Activated naive CD8-positive, alpha-beta T cell treated with anti-CD3 and anti-CD28 coated beads, Interleukin-2, amount 50 U/mL, for 24 hours (primary cell): ENCODE results near the gene ADGRA1.
"Not testable (repeated sequence)": the region's sequence is repeated elsewhere in the genome, so short reads cannot be mapped to it uniquely, and the experiment has no call there.

Experiments
- ATAC-seq: fragments of 150-1000 bp; cut with Tn5 transposase; one replicate; pipeline ENCODE4 v1.10.0; 2021
- DNase-seq: peaks from one replicate; pipeline ENCODE4 v3.0.0; 2021
- H3K27ac Mint-ChIP-seq: one replicate; pipeline ENCODE4 v1.8.0; 2021; ENCODE audit warnings: mild to moderate bottlenecking, mixed read lengths
- H3K27me3 Mint-ChIP-seq: one replicate; pipeline ENCODE4 v1.8.0; 2021; ENCODE audit warnings: mixed read lengths
- H3K36me3 Mint-ChIP-seq: one replicate; pipeline ENCODE4 v1.8.0; 2021; ENCODE audit warnings: low read depth, mixed read lengths
- H3K4me1 Mint-ChIP-seq: one replicate; pipeline ENCODE4 v1.8.0; 2021; ENCODE audit warnings: mixed read lengths
- H3K4me3 Mint-ChIP-seq: one replicate; pipeline ENCODE4 v1.8.0; 2021; ENCODE audit warnings: mild to moderate bottlenecking, moderate library complexity, mixed read lengths
- H3K9me3 Mint-ChIP-seq: one replicate; pipeline ENCODE4 v1.8.0; 2021; ENCODE audit warnings: mixed read lengths

ADGRA1 gene

DNA sequence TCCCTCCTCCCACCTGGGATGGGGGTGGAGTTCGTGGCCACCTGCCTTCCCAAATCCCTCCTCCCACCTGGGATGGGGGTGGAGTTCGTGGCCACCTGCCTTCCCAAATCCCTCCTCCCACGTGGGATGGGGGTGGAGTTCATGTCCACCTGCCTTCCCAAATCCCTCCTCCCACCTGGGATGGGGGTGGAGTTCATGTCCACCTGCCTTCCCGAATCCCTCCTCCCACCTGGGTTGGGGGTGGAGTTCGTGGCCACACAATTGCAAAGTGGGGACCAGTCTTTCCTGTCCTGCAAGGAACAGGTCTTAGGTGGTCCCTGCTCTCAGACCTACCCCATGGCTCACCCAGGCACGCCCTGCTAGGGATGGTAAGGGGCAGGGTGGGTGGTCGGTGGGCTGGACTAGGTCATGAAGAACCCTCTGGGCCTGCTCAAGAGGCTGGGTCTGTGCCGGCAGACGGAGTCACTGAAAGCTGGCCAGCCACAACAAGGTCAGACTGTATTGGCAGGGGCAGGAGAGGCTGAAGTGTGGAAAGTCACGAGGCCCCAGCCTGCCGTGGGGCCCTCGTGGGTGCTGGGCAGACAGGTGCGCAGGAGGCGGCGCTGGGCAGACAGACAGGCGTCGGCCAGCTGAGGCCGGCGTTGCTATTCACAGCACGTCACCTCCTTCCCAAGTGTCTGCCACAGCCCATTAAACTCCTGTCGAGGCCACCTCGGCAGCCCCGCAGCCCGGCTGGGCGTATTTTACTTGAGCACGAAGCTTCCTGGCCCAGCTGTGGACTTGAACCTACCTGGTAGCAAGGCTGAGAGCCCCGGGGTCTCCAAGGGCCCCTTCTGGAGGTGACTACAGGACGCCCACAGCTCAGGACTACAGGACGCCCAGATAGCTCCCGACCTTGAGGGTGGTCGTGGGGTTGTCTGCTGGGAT lies 76.4 kb downstream of the ADGRA1 start:
- no peak for DNase-seq
- Mint-ChIP-seq H3K27ac (no peak overlapping the region), H3K4me3 (no peak overlapping the region), H3K9me3 (no peaks in the 10 kb centered on the region), H3K36me3 (no peaks in the 10 kb centered on the region), H3K4me1 (no peaks in the 10 kb centered on the region), H3K27me3 (peaks cover 18% of the 10 kb centered on the region)
- no peak for ATAC-seq

DNA sequence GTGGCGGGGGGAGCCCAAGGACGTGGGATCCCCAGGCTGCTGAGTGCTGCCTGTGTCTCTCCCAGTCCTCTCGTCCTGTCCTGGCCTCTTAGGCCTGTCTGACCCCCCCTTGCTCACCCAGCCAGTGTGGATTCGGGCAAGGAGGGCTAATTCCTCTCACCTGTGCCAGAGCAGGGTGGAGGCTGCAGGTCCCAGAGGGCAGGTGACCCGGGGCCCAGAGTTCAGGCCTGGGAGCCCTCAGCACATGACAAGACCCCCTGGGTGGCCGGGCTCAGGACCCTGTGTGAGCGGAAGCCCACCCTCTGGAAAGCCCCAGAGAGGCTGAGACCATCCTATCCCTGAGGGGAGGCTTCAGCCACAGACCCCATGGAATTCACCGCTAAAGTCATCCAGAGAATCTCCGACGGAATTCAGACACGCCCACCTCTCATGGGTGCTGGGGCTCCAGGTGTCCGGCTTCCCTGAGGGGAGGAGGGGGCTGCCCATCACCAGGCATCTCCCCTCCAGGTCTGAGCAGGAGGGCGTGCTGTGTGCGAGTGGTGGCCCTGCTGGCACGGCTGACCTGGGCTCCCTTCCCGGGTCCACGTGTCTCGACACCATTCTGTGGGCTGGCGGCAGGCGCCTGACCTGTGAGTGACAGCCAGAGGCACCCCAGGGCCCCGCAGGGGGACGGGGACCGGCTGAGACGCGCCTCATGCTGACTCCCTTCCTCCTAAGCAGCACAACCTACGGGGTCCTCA lies 77.3 kb downstream of the ADGRA1 start:
- ATAC-seq (no peak), DNase-seq (no peak)
- no peaks in the 10 kb centered on the region for H3K36me3 Mint-ChIP-seq
- no peaks in the 10 kb centered on the region for H3K4me1 Mint-ChIP-seq
- H3K27me3 Mint-ChIP-seq: peaks cover 18% of the 10 kb centered on the region
- no peaks in the 10 kb centered on the region for H3K9me3 Mint-ChIP-seq
- no peak overlapping the region for H3K4me3 Mint-ChIP-seq
- no peak overlapping the region for H3K27ac Mint-ChIP-seq

DNA sequence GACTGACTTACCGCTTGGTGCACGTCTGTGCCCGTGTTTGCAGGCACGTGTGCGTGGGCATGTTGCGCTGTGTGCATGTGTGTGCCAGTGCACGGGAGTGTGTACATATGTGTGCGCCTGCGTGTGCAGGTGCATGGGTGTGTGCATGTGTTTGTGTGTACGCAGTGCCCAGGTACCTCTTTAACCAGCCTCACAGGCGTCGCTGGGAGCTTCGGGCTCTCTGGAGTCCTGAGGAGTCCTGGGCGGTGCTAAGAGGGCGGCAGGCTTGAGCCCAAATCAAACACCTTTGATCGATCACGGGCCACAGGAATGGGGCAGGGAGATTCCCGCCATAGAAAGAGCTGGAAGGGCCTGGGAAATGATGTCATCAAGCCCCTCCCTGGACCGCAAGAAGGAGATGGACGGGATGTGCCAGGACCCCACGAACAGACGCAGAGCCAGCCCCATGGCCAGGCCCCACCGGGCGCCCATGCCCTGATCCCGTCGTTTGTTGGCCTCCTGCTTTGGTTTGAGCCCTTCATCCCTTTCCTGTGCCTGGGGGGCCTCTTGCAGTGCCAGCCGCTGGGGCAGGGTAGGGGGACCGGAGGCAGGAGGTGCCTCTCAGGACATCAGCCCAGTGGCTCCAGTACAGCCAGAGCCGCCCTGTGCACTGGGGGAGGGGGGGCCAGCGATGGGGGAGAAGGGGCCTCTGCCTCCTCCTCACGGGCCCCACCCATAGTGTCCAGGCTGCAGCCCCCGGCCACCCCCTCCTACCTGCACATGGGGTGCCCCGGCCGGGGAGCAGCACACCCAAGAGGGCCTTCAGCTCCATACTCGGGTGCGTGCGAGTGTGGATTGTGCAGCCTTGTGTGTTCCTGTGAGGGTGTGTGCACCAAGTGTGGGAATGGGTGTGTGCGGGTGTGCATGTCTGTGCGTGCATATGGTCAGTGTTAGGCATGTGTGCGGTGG lies 78.1 kb downstream of the ADGRA1 start:
- H3K27ac Mint-ChIP-seq: no peak overlapping the region
- ATAC-seq: no peak
- no peaks in the 10 kb centered on the region for H3K36me3 Mint-ChIP-seq
- no peak overlapping the region for H3K4me3 Mint-ChIP-seq
- no peaks in the 10 kb centered on the region for H3K4me1 Mint-ChIP-seq
- H3K9me3 Mint-ChIP-seq: no peaks in the 10 kb centered on the region
- no peak for DNase-seq
- peaks cover 18% of the 10 kb centered on the region for H3K27me3 Mint-ChIP-seq

DNA sequence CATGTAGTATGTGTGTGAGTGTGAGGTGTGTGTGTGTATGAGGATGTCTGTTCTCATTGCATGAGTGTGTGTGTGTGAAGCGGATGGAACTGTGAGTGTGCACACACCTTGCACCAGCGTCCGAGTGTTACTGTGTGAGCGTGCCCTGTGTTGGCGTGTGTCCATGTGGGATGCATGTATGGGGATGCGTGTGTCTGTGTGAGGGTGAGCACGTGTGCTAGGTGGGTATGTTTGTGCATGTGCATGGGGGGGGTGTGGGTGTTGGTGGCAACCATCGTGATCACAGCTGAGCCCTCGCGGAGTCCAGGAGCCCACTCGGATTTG lies 78.7 kb downstream of the ADGRA1 start:
- no peak overlapping the region for H3K4me3 Mint-ChIP-seq
- no peak for ATAC-seq
- no peaks in the 10 kb centered on the region for H3K9me3 Mint-ChIP-seq
- no peak overlapping the region for H3K27ac Mint-ChIP-seq
- H3K36me3 Mint-ChIP-seq: no peaks in the 10 kb centered on the region
- no peaks in the 10 kb centered on the region for H3K4me1 Mint-ChIP-seq
- H3K27me3 Mint-ChIP-seq: peaks cover 15% of the 10 kb centered on the region
- DNase-seq: no peak

DNA sequence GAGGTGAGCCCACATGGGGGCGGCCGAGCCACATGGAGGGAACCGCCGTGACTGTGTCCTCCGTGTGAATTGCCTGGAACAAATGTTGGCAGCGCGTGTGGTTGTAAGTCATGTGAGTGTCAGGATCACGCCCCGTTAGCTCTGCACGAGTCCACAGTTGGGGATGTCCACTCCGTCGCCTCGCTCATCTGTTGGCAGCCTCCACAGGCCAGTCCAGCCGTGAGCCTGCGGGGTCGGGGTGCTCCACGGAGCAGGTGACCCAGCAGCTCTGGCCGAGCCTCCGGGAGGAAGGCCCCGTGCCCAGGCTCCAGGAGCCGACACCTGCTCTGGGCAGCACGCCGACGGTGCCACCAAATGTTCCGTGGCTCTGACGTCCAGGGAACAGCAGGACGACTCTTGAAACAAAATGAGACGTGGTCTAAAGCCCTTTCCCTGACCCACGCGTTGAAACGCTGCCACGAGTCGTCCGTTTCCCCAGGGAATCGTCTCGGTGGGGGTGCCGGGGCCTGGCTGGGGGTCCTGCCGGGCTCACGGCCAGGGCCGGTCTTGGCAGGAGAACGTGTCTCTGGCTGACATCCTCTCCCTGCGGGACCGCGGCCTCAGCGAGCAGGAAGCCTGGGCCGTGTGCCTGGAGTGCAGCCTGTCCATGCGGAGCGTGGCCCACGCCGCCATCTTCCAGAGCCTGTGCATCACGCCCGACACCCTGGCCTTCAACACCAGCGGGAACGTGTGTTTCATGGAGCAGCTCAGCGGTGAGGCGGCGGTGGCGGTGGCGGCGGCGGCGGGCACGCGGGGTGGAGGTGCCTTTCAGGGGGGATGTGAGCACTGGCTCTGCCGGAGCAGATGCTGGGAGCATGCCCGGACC lies 79.3 kb downstream of the ADGRA1 start:
- ATAC-seq: no peak
- peaks cover 16% of the 10 kb centered on the region for H3K27me3 Mint-ChIP-seq
- no peak for DNase-seq
- no peaks in the 10 kb centered on the region for H3K9me3 Mint-ChIP-seq
- H3K27ac Mint-ChIP-seq: no peak overlapping the region
- H3K4me1 Mint-ChIP-seq: no peaks in the 10 kb centered on the region
- H3K4me3 Mint-ChIP-seq: no peak overlapping the region
- no peaks in the 10 kb centered on the region for H3K36me3 Mint-ChIP-seq

DNA sequence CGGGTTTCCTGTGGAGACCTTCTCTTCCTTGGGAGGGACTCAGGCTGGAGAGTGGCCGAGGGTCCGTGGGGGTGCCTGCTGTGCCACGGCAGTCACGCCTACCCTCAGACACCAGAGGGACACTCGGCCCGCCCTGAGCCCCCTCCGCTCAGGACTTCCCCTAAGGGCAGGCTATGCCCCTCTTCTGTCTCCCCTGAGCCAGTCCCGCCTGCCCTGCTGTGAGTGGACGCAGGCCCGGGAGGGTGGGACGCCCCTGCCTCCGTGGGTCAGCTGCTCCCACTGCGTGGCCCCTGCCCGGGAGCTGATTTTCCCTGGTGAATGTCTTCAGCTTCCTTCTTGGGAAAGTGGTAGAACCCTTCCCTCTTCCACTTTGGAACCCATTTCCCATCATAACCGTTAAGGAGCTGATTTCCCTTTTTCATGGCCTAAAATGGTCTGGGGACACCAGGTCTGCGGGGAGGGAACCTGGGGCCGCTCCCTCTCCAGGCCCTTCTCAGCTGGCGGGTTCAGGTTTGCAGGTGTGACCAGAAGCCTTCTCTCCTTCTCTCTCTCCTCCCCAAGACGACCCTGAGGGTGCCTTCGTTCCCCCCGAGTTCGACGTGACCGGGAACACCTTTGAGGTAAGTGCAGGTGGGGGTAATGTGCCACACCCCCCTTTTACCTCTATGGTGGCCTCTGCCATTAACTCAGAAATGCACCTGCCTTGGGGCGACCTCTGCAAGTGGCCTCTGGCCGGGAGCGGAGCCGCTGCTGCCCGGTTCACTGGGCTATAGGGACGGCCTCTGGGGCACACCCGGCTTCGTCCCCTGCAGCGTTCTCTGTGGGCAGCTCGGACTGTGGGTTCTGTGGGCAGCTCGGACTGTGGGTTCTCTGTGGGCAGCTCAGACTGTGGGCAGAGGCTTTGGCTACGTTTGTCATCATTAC lies 80.2 kb downstream of the ADGRA1 start:
- peaks cover 8% of the 10 kb centered on the region for H3K27me3 Mint-ChIP-seq
- H3K9me3 Mint-ChIP-seq: no peaks in the 10 kb centered on the region
- H3K4me3 Mint-ChIP-seq: no peak overlapping the region
- no peak overlapping the region for H3K27ac Mint-ChIP-seq
- no peaks in the 10 kb centered on the region for H3K36me3 Mint-ChIP-seq
- DNase-seq (no peak), ATAC-seq (no peak)
- no peaks in the 10 kb centered on the region for H3K4me1 Mint-ChIP-seq

GRCh38 chr10:133168617-133169031 lies 80.9 kb downstream of the ADGRA1 start:
- H3K27ac Mint-ChIP-seq: no peak overlapping the region
- H3K36me3 Mint-ChIP-seq: no peaks in the 10 kb centered on the region
- no peaks in the 10 kb centered on the region for H3K9me3 Mint-ChIP-seq
- H3K27me3 Mint-ChIP-seq: peaks cover 12% of the 10 kb centered on the region
- H3K4me1 Mint-ChIP-seq: no peaks in the 10 kb centered on the region
- no peak overlapping the region for H3K4me3 Mint-ChIP-seq
- no peak for ATAC-seq
- no peak for DNase-seq

DNA sequence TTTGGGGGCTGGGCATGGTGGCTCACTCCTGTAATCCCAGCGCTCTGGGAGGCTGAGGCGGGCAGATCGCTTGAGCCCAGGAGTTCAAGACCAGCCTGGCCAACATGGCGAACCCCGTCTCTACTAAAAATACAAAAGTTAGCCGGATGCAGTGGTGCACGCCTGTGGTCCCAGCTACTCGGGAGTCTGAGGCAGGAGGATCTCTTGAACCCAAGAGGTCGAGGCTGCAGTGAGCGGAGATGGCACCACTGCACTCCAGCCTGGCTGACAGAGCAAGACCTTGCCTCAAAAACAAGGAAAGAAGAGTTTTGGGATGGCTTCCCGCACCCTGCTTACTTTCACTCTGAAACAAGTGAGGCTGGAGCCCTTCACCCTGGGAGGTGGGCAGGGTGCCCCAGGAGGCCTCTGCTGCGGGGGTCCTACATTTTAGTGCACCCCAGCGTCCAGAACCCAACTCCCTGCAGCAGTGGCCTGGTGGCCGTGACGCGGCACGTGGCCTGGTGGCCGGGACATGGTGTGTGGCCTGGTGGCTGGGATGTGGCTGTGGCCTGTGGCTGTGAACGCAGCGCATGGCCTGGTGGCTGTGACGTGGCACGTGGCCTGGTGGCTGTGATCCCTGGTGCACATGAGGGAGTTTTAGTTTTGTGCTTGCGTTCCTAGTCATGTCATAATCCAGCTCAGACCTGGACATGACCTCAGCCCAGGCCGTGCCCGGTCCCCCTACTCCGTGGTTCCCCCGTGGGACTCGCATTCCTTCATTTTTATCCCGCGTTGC lies 81.6 kb downstream of the ADGRA1 start:
- no peaks in the 10 kb centered on the region for H3K36me3 Mint-ChIP-seq
- H3K4me1 Mint-ChIP-seq: no peaks in the 10 kb centered on the region
- peaks cover 12% of the 10 kb centered on the region for H3K27me3 Mint-ChIP-seq
- H3K4me3 Mint-ChIP-seq: no peak overlapping the region
- ATAC-seq (no peak), DNase-seq (no peak)
- H3K9me3 Mint-ChIP-seq: no peaks in the 10 kb centered on the region
- H3K27ac Mint-ChIP-seq: no peak overlapping the region

DNA sequence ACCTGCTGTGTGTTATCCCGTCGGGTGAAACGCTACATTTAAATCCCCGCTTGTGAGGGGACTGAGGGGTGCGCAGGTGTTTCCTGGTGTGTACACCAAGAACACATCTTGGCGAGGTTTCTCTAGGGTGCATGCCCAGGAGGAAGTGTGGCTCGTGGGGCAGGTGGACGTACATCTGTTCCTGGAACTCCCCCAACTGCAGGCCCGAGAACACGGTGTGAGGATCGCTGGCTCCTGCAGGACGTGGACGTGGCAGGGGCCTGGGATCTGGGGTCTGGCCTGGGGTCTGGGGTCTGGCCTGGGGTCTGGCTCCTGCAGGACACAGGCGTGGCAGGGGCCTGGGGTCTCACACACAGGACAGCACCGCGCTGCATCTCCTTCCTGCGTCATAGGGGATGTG lies 82.4 kb downstream of the ADGRA1 start:
- Mint-ChIP-seq H3K4me3 (no peak overlapping the region), H3K9me3 (no peaks in the 10 kb centered on the region), H3K27ac (no peak overlapping the region), H3K27me3 (peaks cover 12% of the 10 kb centered on the region), H3K36me3 (no peaks in the 10 kb centered on the region), H3K4me1 (no peaks in the 10 kb centered on the region)
- no peak for ATAC-seq
- DNase-seq: no peak

GRCh38 chr10:133173860-133174640 lies 86.3 kb downstream of the ADGRA1 start:
- H3K27me3 Mint-ChIP-seq: peaks cover 8% of the 10 kb centered on the region
- no peak overlapping the region for H3K4me3 Mint-ChIP-seq
- peaks cover 5% of the 10 kb centered on the region for H3K36me3 Mint-ChIP-seq
- ATAC-seq (no peak), DNase-seq (no peak)
- peaks cover 12% of the 10 kb centered on the region for H3K9me3 Mint-ChIP-seq
- H3K4me1 Mint-ChIP-seq: no peaks in the 10 kb centered on the region
- H3K27ac Mint-ChIP-seq: no peak overlapping the region

DNA sequence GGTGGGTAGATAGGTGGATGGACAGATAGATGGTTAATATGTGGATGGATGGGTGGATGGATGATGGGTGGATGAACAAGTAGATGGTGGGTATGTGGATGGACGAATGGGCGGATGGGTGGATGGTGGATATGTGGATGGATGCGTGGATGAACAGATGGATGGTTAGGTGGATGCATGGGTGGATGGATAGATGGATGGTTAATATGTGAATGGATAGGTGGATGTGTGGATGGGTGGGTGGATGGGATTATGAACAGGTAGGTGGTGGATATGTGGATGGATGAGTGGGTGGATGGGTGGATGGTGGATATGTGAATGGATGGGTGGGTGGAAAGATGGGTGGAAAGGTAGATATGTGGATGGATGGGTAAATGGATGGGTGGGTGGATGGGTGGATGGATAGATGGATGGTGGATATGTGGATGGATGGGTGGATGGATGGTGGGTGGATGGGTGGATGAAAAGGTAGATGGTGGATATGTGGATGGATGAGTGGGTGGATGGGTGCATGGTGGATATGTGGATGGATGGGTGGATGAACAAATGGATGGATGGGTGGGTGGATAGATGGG lies 87.1 kb downstream of the ADGRA1 start:
- DNase-seq: no peak
- no peak overlapping the region for H3K27ac Mint-ChIP-seq
- peaks cover 5% of the 10 kb centered on the region for H3K36me3 Mint-ChIP-seq
- H3K9me3 Mint-ChIP-seq: peaks cover 12% of the 10 kb centered on the region
- H3K4me1 Mint-ChIP-seq: no peaks in the 10 kb centered on the region
- no peak overlapping the region for H3K4me3 Mint-ChIP-seq
- peaks cover 8% of the 10 kb centered on the region for H3K27me3 Mint-ChIP-seq
- no peak for ATAC-seq

GRCh38 chr10:133175624-133176023 lies 87.9 kb downstream of the ADGRA1 start:
- H3K9me3 Mint-ChIP-seq: peaks cover 12% of the 10 kb centered on the region
- not testable (repeated sequence) for H3K27ac Mint-ChIP-seq, DNase-seq, ATAC-seq, H3K27me3 Mint-ChIP-seq, H3K4me3 Mint-ChIP-seq, H3K4me1 Mint-ChIP-seq, H3K36me3 Mint-ChIP-seq
